Skin of body (tissue), 2 donors: ENCODE data around the gene TWIST2. TPM values are rescaled to one million over a fixed set of nuclear protein-coding genes. Genes with fewer than 3 reads are reported as not detected.

Source experiments
- DNase-seq: peaks from one replicate; lab custom pipeline; 2025; lab: John Stamatoyannopoulos, UW
- total RNA-seq: library from RNA; depleted of rRNA; stranded (reverse); fragments of >200 nt; gene quantifications from one replicate; pipeline ENCODE4 v1.2.3, GENCODE V29; 2014

Gene TWIST2
- total RNA-seq = 60.3 TPM

DNA sequence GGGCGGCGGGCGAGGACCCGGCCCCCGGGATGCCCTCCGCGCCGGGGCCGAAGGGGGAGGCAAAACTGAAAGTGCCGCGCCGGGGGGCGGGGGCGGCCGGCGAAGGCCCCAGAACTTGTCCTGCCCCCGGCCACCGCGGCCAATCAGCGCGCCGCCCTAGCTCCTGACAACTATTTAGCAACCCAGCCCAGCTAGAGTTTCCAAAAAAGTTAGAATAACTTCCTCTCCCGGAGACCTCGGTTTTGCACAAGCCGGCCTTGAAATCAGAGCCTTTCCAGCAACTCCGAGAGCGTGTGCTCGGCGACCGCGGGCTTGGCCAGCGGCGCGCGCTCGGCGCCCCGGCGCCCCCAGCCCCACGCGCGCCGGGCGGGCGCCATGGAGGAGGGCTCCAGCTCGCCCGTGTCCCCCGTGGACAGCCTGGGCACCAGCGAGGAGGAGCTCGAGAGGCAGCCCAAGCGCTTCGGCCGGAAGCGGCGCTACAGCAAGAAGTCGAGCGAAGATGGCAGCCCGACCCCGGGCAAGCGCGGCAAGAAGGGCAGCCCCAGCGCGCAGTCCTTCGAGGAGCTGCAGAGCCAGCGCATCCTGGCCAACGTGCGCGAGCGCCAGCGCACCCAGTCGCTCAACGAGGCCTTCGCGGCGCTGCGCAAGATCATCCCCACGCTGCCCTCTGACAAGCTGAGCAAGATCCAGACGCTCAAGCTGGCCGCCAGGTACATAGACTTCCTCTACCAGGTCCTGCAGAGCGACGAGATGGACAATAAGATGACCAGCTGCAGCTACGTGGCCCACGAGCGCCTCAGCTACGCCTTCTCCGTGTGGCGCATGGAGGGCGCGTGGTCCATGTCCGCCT is at the start of gene TWIST2:
Gene TWIST2, plus strand, starts transcription at position 245 of the 850 bp plus-strand sequence. Its CDS starts 131 bp downstream, at position 376.
- DNase-seq = peak; percentile 95

DNA sequence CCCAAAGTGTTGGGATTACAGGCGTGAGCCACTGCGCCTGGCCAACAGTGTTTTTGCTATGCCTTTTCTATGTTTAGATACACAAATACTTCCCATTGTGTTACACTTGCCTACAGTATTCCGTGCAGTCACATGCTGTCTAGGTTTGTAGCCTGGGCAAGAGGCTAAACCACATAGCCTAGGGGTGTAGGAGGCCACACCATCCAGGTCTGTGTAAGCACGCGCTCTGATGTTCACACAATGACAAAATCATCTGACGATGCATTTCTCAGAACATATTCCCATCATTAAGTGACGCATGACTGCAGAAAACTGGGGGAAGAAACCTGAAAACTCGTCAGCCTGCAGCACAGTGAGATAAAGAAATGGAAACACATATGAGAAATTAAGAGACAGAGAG is 46.1 kb upstream of the TWIST2 start:
- DNase-seq = no peak

DNA sequence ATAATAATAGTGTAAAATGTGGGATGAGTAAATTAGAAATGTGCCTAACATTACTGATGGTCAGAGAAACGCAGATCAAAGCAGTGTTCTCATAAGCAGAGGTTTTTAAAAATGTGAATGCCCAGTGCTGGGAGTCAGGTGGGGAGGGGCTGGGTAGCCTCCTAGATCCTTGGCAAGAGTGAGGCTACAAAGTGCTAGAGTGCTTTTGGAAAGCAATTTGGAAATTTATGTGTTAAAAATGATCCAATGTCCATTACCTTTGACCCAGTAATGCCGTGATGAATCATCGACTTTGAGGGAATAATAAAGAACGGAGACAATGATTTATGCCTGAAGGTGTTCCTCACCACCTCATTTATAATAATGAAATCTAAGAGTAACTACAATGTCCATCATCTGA is 44.9 kb upstream of the TWIST2 start:
- DNase-seq = no peak

DNA sequence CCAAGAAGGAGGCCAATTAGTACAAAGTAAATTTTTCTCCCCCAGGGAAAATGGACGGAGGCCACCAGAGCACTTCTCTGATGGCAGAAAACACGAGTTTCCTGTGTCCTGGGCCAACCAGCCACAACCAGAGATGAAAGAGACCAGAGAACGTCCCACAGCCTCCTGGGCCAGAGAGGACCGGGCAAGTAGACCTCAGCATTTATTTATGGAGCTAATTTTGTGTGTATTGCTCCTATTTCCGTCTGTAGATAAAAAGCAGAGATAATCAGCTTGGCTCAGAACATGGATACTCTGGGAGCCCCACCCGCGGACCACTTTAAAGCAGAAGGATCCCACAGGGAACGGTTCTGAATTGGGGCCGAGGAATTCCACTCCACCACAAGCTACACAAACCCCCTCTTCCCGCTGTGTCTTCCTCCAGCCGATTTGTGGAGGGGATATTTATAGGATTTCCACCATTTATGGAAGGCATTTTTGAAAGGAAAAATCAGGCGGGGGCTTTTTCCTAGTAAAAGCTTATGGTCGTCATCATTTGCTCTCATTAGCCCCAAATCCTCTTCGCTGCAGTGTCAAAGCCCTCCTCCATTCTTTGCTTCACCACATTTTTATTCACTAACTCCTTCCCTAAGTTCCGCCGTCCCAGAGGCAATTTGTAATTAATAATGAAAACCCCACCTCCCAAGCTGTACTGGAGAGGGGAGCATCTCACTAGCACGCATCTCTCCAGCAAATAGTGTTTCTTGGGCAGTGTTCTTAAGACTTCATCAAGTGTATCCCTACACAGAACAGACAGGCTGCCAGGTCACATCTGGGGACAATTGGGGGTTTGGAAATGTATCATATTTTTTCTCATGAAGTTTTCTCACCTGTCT is 43.7 kb upstream of the TWIST2 start:
- DNase-seq = peak; percentile 57

DNA sequence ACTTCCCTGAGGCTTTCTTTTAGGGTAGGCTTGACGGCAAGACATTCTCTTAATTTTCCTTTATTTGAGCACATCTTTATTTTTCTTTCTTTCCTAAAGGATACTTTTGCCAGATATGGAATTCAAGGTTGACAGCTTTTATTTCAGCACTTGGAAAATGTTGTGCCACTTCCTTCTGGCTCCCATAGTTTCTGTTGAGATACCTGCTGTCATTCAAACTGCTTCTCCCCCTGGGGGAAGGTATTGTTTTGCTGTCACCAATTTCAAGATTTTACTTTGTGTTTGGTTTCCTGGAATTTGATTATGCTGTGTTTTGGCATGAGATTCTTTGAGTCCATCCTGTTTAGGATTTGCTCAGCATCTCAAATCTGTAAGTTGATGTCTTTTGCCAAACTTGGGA is 39.1 kb upstream of the TWIST2 start:
- DNase-seq = no peak

DNA sequence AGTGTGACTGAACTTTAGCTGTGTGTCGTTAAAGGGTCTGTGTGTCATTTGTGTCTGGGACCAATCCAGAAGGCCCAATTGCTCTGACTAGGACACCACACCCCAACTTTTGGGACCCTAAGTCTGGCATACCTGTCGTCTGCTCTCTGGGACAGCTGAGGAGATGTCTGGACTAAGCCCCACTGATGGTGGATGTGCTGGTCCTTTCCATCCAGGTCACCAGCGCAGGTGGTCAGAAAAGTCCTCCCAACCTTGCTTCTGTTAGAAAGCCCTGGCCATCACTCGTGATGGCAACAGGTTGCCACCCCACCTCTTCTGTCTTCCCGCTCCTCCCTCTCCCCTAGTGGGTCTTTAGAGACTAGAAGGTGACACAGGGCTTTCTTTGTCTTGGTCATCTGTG is 37.6 kb upstream of the TWIST2 start:
- DNase-seq = no peak

DNA sequence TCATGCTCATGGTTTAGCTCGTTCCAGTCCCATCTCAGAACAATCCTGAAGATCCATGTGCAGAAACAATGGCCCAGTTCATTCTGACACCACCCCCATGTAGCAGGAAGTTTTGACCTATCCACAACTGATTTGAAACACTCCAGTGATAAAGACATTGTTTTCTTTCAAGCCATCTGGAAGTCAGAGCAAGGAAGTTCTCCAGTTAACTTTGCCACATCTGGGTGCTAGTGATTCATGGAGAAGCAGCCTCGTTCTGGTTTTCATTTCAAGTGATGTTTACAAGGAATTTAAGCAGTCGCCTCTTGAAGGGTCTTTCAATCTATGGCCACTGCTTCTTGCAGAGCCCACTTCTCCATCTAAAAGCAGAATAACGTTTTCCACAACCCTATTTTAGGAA is 36.6 kb upstream of the TWIST2 start:
- peak; percentile 88 for DNase-seq

DNA sequence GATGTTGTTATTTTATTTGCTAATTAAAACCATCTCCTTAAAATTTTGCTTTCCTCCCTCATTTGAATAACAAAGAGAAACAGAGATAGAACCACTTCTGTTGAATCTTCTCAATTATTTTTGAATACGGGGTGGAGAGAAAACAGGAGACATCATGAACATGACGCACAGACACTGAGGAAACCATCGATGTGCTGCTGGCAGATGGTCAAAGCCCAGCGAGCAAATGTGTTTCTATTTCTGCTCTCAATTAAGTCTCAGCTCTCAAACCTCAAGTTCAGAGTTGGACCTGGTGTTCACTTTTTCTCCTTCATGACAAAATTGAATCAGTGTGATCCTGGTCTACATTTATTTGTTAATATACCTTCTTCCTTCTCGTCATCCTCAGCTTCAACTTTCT is 36.1 kb upstream of the TWIST2 start:
- DNase-seq = peak; percentile 82

DNA sequence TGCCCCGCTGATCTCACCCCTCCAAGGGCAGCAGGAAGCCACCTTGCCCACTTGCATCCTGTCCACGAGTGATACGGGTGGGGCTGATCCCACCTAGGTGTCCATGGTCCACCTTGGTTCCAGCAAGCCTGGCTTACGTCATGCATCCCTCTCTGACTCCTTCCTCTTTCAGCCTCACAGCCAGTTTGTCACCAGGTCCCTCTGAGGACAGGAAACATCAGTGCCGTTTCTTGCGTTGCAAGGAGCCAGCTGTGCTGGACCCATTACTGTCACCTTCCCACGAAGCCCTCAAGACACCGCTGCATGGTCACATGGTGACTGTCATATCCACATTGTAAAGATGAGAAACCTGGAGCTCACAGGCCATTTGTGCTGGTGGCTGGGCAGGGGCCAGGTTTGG is 34.8 kb upstream of the TWIST2 start:
- no peak for DNase-seq

DNA sequence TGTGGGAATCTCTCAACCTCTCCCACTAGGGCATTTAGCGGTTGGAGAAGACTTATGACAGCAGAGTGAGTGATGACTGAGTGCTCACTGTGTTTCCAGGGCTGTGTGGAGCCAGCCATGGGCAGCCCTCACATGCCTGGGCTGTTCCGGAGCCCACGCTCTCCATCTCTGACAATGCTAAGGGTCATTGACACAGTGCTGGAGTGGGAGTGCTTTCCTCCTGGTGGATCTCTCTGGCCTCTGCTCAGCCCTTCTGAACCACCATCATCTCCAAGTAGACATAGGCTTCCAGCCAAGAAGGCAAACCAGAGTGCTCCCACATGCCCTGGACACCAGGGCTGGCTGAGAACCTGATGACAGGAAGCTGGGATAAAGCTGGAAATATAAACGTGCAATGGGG is 33.1 kb upstream of the TWIST2 start:
- DNase-seq = no peak

DNA sequence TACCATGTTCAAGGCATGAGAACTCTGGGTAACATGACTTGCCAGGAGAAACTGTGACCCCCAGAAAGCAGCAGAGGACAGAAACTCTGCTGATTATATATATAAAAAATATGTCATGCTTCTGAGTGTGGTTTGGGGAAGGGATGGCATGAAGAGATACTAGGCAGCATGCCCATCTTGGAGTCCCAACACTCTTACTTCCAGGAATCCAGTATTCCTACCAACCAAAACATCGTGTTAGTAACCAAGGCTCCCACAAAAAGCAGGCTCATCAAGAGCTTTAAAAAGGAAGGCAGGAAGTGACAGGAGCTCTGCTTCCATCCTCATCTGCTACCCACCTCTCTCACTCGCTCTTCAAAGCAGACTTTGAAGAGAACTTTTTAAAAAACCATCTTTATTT is 31.6 kb upstream of the TWIST2 start:
- DNase-seq = no peak

DNA sequence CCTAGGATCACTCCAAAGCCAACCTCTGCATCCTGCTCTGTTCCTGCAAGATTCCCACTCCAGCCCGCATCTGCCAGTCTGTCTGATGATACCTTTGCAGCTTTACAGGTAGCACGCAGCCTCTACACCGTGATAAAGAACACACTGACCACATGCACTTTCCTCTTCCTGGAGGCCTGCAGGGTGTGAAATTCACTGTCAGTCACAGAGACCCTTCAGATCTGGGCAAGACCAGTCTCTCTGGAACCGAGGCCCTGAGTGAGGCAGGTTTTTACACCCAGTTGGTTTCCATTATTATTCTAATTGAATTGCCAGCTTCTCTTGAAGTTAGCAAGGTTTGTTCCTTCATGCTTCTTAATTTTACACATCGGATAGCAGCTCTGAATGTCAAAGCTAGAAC is 30.5 kb upstream of the TWIST2 start:
- no peak for DNase-seq

DNA sequence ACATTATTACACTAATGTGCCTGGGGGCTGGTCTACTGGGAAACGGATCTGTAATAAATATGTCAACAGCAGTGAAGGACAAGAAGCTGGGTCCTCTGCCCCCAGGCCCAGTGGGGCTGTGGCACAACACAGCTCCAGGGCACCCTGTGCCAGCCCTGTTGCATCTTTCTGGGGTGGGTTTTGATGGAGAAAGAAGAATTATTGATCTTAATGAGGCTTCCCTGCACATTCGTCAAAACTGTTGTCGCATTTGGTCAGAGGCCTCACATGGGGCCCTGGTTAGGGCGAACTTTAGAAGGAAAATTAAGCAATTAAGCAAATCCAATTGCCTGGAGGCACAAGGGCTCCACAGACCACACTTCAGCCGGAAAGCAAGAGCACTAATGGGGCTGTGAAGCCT is 30.0 kb upstream of the TWIST2 start:
- DNase-seq = no peak

DNA sequence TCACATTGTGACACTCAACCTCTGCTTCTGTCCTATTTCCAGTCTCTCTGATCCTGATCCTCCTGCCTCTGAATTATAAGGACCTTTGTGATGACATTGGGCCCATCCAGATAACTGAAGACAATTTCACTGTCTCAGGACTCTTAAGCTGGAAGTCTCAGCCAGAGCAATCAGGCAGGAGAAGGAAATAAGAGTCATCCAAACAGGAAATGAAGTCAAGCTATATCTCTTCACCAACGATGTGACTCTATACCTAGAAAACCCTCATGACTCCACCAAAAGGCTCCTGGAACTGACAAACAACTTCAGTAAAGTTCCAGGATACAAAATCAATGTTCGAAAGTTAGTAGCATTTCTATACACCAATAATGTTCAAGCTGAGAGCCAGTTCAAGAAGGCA is 29.3 kb upstream of the TWIST2 start:
- DNase-seq = no peak

DNA sequence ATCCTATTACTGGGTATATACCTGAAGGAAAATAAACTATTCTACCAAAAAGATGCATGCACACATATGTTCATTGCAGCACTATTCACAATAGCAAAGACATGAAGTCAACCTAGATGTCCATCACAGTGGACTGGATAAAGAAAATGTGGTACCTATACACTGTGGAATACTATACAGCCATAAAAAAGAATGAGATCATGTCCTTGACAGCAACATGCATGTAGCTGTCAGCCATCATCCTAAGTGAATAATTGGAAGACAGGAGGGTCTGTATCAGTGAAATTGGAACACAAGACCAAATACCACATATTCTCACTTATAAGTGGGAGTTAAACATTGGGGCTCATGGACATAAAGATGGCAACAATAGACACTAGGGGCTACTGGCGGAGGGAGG is 27.7 kb upstream of the TWIST2 start:
- DNase-seq = no peak

DNA sequence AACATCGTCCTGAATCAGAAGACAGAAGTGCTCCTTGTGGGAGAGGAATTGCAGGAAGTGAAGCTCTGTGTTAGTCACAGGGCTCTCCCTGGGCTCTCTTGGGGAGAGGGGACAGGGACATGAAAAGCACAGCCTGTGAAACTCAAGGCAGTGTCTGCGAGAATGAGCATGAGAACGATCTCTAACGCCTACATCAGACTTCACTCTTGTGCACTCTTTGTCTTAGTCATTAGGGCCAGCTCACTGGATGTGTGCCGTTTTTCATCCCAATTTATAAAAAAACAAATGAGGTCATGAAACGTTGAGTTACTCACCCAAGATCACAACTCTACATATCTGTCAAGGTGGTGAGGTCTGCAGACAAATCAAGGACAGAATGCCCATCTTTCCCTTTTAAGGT is 27.0 kb upstream of the TWIST2 start:
- DNase-seq = peak; percentile 40

DNA sequence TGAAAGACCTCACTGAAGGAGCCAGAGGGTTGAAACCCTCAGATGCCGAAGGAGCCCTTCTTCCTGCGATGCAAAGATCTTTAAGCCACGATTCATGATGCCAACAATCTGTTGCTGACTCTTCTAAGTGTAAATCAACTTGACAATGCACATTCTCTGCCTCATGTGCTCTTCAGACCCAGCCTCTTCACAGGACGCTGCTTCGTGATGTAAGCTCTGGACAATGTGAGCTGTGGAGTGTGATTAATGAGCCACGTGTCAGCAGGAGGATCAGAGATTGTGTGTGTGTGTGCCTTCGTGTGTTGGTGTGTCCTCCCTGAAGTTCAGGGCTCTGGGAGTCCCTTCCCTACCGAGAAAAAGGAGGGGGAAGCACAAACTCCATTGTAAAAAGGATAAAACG is 26.5 kb upstream of the TWIST2 start:
- DNase-seq = peak; percentile 84

DNA sequence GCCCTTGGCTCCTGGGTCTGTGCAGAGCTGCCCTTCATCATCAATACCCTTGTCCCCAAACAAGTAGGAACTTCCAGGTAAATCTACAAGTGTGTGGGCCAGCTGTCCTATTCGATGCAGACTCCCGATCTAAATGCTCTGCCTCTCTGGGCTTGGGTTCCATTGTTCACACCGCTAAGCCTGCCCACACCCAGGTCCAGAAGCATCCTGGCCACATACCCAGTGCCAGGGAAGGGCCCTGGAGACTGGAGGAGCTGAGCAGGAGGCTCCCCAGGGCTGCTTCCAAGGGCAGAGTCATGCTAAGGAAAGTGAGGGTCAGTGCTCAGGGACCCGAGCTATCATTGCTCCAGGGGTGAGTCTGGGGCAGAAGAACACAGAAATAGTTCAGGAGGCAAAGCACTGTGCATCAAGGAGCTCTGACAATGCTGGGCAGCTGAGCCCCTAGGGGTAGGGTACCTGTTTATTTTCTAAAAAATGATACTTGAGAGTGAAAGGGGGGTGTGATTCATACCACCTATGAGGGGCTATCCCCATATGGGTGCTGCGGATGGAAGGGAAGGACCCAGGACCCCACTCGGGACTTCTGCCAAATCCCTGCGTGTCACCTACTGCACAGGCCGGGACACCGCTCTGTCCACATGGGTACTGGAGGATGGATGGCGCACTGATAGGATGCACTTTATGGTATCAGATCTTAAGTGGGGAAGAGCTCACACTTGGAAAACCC is 25.8 kb upstream of the TWIST2 start:
- no peak for DNase-seq

DNA sequence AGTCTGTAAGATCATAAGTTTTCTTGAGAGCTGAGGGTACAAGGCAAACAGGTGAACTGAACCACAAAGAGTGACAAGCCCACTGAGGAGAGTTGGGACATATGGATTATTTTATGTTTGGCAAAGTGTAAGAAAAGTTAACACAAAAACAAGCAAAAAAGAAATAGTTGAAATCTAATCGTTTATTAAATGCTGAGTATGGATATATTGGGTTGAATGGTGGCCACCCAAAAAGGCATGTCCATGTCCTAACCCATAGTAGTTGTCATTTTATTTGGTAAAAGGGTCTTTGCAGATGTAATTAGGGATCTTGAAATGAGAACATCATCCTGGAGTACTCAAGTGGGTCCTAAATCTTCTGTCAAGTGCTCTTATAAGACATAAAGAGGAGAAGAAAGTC is 24.9 kb upstream of the TWIST2 start:
- no peak for DNase-seq

DNA sequence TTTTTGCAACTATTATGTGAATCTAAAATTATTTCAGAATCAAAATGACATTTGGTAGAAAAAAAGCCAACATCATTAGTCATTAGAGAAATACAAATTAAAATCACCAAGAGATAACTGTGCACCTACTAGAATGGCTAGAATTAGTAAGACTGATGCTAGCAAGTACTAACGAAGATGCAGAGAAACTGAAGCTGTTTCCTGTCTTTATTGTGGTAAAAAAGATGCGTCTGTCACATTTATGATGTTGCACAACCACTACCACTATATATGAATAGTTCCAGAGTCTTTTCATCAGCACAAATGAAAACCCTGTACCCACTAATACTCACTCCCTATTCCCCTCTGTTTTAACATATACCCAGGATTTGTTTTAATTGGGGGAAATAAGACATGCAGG is 16.7 kb upstream of the TWIST2 start:
- no peak for DNase-seq

DNA sequence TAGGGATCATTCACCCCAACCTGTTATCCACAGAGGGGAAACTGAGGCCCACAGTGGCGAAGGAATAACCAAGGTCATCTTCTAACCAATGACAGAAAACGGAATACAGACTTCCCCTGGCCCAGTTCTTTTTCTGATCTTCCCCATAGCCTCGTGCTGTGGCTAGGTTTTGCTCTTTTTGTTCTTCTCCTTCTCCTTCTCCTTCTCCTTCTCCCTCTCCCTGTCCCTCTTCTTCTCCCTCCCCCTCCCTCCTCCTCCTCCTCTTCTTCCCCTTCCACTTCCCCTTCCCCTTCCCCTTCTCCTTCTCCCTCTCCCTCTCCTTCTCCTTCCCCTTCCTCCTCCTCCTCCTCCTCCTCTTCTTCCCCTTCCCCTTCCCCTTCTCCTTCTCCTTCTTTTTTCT is 12.9 kb upstream of the TWIST2 start:
- no peak for DNase-seq

DNA sequence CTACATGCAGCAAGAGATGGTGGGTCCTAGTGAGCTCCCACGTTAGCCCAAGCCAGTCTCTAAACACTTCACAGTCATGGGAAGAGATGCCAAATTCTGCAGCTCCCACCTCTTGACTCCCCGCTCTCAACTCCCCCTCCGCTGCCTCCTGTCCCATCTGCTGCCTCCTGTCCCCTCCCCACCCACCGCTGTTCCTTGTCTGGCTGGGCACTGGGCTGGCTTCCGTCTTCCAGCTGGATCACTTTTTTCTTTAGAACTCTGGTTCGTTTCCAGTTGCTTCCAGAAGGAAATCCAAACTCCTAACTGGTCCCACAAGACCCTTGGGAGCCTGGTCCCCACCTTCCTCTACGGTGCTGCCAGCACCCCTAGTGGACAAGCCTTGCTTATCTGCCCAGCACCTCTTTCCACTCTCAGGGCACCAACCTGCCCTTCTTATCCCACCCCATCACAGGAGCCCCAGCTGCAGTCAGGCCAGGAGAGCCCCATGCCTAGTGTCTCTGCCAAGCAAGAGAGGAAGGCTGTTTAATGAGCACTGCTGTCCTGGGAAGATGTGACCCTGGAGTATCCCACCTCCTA is 12.1 kb upstream of the TWIST2 start:
- no peak for DNase-seq
